GM21526 (cell line): ENCODE data around the gene DPH7.
"Not testable (repeated sequence)": the region's sequence is repeated elsewhere in the genome, so short reads cannot be mapped to it uniquely, and the experiment has no call there.

ENCODE experiments used
- ATAC-seq: cut with Tn5 transposase; IDR thresholded peaks from one replicate; pipeline ENCODE4 v1.9.1; 2021; ENCODE audit warnings: moderate library complexity; ENCODE audit not compliant: unreplicated experiment, low FRiP score

The DPH7 gene

DNA sequence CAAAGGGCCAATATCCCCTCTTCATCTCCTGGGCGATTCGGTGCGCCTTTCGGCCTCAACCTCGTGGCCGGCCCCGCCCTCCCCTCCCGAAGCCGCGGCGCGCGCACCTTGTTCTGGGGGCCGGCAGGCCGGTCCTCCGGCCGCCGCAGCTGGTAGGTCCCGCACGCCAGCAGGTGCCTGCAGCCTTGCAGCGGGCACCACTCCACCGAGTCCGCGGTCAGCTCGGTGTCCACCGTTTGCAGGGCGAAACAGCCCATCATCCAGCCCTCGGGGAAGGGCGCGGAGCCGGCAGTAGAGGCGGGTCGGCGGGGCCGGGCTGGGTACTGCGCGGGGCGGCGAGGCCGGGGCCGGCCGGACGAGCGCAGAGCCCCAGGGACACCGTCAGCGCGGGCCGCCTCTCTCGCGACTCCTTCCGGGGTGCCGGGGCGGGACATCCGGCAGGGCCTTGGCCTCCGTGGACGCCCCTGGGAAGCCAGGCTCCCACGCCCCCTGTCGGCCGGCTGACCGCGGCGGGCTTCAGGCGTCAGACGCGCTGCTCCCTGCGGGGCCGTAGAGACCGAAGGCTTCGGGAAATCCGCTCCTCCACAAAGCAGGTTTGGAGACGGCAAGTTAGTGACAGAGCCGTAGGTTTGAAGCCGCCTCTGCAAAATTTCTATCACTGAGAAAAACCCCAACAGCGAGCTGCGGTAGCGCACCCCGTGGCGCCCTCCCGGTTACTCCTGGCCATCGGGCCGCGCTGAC is at the start of gene DPH7:
Gene DPH7 (minus strand): TSS at position 408 of the 741 bp plus-strand sequence. CDS start 148 bp downstream, at position 260.
- ATAC-seq, result peak; percentile 61

DNA sequence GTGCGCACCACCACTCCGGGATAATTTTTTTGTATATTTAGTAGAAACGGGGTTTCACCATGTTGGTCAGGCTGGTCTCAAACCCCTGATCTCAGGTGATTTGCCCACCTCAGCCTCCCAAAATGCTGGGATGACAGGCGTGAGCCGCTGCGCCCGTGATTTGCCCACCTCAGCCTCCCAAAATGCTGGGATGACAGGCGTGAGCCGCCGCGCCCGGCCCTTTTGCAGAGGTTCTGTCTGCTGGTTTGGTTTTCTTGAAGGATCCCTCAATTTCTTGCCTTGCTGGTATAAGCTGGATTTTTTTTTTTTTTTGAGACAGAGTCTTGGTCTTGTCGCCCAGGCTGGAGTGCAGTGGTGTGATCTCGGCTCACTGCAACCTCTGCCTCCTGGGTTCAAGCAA is 48.7 kb upstream of the DPH7 start:
- ATAC-seq, result not testable (repeated sequence)

DNA sequence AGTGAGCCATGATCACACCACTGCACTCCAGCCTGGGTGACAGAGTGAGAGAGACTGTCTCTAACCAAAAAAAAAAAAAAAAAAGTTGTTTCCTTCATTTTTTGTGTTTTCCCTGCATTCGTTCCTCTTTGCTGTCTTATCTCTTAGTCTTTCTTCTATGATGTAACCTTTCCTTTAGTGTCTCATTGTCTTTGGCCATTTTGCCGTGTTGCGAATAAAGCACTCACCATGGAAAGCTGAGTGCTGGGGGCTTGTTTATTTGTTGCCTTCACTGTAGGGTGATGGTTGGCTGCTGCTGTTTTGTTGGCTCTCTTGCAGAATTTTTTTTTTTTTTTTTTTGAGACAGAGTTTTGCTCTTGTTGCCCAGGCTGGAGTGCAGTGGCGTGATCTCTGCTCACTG is 47.7 kb upstream of the DPH7 start:
- no peak for ATAC-seq

DNA sequence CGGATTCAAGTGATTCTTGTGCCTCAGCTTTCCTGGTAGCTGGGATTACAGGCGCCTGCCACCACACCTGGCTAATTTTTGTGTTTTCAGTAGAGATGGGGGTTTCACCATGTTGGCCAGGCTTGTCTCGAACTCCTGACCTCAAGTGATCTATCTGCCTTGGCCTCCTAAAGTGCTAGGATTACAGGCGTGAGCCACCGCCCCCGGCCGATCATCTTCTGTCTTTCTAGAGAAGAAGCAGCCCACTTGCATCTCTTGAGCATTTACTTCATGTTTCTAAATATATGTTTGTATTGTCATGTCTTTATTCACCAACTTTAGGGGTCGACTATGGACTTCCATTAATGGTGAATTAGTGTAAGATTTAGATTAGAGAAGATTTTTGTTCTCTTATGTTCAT is 43.5 kb upstream of the DPH7 start:
- ATAC-seq, result not testable (repeated sequence)

DNA sequence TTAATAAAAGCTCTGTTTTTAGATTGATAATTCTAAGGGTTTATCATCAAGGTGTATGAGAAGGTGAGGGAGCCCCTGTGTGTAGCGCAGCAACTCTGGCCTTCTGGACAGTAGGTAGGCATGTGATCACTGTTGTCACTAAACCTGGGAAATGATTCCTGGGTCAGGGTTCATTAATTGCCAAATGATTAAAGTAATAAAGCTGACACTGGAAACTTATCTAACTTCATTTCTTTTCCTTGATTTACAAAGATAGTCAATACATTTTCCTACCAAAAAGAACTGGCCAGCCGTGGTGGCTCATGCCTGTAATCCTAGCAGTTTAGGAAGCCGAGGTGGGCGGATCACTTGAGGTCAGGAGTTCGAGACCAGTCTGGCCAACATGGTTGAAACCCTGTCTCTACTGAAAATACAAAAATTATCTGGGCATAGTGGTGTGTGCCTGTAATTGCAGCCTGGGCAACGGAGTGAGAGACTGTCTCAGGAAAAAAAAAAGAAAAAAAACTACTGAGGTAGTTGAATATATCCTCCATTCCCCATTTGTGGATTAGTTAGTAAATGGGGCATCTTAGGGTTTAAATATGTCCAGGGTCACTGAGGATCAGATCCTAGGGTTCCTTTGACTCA is 42.5 kb upstream of the DPH7 start:
- no peak for ATAC-seq

DNA sequence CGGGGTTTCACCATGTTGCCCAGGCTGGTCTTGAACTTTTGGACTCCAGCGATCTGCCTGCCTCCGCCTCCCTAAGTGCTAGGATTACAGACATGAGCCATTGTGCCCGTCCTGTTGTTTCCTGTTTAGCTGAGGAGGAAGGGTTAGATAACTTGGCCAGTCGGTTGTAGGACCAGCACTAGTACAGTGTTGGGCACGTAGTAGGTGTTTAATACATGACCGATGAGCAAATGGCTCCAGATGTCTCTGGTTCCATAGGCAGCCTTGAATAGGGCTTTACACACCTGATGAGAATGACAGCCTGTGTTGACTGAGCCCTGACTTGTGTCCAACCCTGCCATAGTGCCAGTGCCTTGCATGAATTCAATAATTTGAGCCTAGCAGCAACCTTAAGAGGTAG is 41.9 kb upstream of the DPH7 start:
- ATAC-seq, result no peak

DNA sequence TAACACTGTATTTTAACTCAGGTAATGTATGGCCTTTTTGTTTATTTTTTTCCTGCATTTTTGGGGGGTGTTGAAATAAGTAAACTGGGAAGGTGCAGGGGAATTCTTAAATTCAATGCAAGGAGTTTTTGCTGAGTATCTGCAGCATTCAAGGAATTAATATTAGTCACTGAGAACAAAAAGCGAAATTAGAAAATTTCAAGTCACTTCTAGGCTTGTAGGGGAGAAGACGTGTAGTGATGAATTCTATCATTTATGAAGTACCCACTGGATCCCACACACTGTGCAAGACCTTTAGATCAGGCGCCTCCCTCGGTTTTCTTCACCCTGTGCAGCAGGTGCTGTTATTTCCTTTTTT is 41.3 kb upstream of the DPH7 start:
- no peak for ATAC-seq

DNA sequence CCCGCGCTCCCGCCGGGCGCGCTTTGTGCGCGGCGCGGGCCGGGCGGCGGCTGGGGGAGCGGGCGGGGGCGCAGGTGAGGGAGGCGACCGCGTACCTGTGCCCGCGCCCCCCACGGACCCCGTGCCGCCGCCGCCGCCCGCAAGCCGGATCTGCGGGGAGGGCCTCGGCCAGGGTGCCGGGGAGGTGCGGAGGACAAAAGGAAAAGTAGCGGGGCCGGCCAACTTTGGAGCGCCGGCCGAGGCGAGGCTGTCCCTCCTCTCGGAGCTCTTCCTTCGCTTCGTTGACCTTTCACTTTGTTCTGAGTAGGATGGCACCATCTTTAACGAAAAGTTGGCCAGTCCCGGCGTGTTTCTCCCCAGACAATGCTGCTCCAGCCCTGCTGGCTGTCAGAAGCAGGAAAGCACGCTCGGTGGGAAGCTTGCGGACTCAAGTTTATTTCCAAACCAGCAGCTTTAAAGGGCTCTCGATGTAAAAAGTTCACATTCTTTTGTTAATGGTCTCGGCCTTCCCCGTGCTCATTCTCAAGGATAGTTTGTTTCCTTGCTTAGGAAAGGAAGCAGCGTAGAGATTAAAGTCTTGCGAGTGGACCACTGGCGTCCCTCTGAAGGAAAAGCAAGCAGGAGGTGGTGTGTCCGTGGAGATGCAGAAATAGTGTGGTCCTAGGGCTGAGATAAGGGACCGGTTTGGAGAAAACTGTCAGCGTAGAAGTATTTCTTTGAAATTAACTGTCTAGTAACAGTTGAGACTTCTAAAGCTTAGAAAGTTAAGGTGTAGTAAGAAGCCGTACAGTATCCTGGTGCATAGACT is 40.7 kb upstream of the DPH7 start:
- ATAC-seq, result peak; percentile 20

DNA sequence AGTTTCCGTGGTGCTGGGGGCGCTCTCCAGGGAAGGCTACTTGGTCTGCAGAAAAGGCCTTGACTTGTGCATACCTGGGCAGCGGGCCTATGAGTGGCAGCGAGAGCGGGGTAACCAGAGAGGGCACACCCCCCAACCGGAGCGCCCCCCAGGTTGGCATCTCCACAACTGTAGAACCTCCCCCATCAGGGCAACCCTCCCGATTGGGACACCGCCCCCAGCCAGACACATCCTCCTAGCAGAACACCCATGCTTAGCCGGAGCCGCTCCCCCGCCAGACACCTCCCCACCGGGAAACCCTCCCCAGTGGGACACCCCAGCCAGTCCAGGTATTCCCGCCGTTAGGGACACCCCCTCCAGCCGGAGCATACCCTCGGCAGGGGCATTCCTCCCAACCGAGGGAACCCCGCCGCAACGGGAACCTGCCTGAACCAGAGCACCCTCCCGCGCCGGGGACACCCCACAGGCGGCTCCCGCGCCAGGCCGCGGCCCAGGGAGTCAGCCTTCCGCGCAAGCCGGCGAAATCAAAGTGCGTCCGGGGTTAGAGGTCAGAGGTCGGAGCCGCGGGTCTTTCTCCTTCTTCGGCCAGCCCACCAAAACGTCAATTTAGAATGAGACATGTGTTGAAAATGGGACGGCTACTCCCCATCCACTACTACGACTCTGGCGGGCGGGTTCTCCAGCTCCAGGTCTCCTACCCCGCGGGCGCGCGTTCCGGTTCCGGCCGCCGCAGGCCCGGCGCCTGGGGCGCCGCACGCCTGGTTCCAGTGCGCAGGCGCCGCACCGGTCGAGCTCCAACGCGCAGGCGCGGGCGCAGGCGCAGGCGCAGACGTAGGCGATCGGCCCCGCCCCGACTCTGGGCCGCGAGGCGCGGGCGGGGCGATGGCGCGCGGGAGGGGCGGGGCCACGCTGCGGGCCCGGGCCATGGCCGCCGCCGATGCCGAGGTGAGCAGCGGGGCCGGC is 39.7 kb upstream of the DPH7 start, which contains the start of gene EHMT1:
Gene EHMT1 (plus strand): TSS at position 901 of the 963 bp plus-strand sequence. CDS start 24 bp downstream, at position 925.
- ATAC-seq, result peak; percentile 51

DNA sequence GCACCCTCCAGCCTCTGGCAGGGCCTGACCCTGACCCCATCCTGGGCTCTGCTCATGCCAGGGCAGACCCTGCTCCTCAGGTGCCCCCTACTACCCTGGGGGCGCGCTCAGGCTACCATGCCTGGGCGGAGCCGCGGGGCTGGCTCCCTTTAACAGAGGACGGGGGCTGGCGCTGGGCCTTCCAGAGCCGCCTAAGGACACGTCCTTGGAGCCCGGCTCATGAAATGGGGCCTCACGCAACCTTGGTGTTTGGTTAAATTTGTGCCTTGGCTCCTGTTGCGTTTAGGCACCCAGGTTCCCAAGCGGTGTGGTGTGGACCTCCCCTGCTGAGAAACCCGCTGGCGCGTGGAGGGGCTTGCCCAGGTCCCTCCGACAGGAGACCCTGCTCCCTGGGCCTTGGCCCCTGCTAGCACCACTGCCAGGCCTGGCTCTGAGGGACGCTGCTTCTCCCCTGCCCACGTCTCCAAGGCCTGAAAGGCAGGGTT is 36.7 kb upstream of the DPH7 start:
- no peak for ATAC-seq

DNA sequence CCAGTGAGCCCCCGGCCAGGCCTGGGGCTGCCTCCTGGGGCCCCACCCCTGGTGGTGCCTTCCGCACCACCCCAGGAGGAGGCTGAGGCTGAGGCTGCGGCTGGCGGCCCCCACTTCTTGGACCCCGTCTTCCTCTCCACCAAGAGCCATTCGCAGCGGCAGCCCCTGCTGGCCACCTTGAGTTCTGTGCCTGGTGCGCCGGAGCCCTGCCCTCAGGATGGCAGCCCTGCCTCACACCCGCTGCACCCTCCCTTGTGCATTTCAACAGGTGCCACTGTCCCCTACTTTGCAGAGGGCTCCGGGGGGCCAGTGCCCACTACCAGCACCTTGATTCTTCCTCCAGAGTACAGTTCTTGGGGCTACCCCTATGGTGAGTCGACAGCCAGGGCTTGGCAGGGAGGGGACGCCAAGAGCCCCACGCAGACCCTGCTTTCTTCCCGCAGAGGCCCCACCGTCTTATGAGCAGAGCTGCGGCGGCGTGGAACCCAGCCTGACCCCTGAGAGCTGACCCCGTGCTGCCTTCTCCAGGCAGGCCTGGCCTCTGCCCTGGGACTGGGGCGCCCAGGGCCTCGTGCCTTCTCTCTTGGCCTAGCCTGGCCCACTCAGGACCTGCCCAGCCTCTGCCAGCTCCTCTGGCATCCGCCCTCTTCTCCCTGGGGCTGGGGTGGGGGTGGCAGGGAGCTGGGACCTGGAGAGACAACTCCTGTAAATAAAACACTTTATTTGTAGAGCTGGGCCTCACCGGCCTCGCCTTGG is 36.1 kb upstream of the DPH7 start:
- no peak for ATAC-seq

DNA sequence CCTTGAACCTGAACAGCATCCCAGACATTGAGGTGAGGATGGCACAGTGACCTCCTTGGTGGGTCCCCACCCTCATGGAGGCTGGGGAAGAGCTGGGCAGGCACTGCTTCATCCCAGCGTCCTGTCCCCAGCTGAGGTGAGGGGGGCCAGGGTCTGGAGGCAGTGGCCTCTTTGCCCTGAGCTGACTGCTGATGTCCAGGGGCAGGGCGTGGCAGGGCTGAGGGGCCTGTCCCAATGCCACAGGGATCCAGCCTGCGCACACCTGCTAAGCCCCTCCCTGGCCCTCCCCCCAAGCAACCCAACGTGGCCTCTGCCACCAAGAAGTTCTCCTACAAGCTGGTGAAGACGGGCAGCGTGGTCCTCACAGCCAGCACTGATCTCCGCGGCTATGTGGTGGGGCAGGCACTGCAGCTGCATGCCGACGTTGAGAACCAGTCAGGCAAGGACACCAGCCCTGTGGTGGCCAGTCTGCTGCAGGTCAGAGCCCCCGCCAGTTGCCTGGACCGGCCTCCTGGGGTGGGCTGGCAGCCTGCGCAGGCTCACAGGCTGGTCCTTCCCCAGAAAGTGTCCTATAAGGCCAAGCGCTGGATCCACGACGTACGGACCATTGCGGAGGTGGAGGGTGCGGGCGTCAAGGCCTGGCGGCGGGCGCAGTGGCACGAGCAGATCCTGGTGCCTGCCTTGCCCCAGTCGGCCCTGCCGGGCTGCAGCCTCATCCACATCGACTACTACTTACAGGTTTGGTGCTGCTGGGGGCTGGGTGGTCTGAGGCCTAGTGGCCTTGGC is 35.2 kb upstream of the DPH7 start:
- ATAC-seq, result no peak

DNA sequence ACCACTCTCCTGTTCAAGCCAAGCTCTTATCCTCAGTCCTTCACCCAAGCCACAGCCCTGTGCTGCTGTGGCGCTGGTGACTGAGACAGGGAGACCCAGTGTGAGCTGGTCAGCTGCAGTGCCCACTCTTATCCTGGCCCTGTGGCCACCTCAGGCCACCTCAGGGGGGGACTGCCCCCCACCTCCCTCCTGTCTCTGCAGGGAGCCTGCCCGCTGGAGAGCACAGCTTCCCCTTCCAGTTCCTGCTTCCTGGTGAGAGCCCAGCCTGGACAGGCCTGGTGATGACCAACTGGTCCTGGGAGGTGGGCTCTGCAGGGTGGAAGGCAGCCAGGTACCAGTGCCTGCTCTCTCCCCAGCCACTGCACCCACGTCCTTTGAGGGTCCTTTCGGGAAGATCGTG is 34.5 kb upstream of the DPH7 start:
- no peak for ATAC-seq

DNA sequence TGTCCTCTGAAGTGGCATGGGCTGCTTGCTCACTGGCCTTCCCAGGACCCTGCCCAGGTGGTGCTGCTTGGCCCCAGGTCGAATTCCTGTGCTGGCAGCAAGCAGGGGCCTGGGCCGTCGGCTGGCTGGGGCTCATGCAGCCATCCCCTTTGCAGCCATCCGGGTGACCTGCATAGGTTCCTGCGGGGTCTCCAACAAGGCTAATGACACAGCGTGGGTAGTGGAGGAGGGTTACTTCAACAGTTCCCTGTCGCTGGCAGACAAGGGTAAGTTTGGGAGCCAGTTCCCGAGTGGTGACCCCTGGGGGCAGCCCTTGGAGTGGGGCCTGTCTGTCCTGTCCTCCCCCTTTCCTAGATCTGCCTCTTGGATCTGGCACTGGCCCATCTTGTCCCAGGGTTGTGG is 34.0 kb upstream of the DPH7 start:
- no peak for ATAC-seq

DNA sequence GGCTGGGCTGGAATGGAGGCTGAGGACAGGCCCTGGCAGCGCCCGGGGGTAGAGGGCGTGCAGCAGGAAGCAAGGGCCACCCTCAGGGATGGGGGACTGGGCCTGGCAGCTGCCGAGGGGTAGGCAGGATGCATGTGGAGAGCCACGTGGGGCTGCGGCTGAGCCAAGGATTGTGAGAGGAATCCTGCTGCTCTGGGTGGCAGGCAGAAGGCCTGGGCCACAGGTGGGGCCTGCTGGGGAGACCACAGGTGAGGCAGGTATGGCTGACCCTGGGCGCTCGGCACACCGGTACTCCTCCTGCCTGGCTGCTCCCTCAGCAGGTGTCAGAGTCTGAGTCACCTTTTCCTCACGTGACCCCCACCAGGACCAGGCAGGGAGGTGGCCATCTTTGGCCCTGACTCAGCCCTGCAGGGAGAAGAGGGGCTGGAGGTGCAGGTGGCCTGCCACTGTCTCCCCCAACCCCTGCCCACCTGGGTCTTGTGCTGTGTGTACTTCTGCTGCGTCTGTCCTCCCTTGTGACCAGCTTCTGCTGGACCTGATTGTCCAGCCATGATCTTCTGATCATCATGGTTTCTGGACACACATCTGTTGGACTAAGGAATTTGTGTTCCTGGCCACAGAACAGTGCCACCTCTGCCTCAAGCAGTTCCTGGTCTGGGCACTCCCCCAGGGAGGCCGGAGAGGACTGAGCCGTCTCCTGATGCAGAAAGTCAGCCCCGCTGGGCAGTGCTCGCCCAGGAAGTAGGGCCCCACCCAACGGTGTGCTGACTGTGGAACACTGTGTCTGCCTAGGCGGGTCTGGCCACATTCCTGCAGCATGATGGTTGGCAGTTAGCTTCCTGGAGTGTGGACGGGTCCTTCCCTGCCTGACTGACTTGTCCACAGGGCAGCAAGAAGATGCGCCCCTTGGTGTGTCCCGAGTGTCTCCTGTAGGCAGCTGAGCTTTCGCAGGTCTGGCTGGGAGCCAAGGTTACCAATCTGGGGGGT is 33.2 kb upstream of the DPH7 start:
- no peak for ATAC-seq

DNA sequence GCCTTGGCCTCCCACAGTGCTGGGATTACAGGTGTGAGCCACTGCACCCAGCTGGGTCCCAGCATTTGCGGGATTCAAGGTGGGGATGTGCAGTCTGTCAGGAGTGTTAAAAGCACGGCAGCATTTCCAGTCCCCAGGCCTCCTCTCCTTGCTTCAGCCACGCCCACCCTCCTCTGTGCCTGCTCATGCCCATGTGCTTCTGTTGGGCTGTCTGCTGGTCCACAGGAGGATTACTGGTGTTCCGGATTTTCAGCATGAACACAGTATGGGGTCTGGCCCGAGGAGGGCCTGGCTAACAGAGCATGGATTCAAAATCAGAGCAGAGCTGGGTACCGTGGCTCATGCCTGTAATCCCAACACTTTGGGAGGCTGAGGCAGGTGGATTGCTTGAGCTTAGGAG is 32.2 kb upstream of the DPH7 start:
- ATAC-seq, result no peak

DNA sequence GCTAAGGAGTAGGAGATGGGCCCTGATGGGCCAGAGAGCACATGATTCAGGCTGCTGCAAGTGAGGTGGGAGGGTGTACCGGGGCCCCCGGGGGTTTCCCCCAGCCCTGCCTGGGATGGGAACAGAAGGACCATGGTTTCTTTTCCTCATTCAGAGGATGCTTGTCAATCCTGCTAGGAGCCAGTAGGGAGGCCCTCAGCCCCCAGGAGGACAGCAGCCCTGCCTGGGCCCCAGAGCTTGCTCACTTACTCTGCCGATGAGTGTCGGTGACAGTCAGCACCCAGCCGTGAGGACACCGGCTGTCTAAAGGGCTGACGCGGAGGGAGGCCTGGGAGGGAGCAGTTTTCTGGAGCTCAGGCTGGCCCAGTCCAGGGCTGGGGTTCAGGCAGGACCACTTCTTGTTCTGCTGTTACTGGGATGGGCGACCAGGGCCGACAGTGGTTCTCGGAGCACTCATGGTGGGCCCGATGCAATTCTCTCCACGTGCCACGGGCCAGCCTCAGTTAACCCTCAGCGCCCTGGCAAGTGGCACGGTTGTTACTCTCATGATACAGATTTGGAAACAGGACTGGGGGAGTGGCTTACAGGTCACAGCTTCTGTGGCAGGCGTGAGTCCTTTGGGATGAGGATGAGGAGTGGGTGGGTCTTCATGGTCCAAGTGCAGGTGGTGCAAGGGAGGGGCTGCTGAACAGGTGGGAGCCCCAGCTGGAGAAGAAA is 28.6 kb upstream of the DPH7 start:
- no peak for ATAC-seq
